Activated CD4-positive, alpha-beta T cell treated with anti-CD3 and anti-CD28 coated beads, Interleukin-2, amount 10 ng/mL, durations not matched to agents 24 days and 14 days (primary cell): ENCODE data around the gene GPR162. TPM values are rescaled to one million over a fixed set of nuclear protein-coding genes. Genes with fewer than 3 reads are reported as not detected.
A peak's percentile ranks its signal among the peaks of the same experiment; 100 is the strongest.

Experiments used
- DNase-seq: peaks from one replicate; pipeline ENCODE4 v3.0.0; 2022
- H3K27ac Mint-ChIP-seq: one replicate; pipeline ENCODE4 v1.8.0; 2022; ENCODE audit warnings: mild to moderate bottlenecking, mixed read lengths
- H3K27me3 Mint-ChIP-seq: one replicate; pipeline ENCODE4 v1.8.0; 2022; ENCODE audit warnings: mixed read lengths
- H3K36me3 Mint-ChIP-seq: one replicate; pipeline ENCODE4 v1.8.0; 2022; ENCODE audit warnings: low read depth, mild to moderate bottlenecking, mixed read lengths
- H3K4me1 Mint-ChIP-seq: one replicate; pipeline ENCODE4 v1.8.0; 2021; ENCODE audit warnings: mixed read lengths
- H3K4me3 Mint-ChIP-seq: one replicate; pipeline ENCODE4 v1.8.0; 2022; ENCODE audit warnings: mild to moderate bottlenecking, moderate library complexity, mixed read lengths
- H3K9me3 Mint-ChIP-seq: one replicate; pipeline ENCODE4 v1.8.0; 2021; ENCODE audit warnings: mixed read lengths
- intact Hi-C: fragments of 100-400 bp; cut with micrococcal nuclease; formaldehyde crosslinking; loops from one replicate; pipeline ENCODE4 v1.15.1; 2023
- total RNA-seq: library from RNA; stranded (reverse); gene quantifications from 2 replicates; pipeline ENCODE4 v1.2.3, GENCODE V29; 2022

GPR162 gene
- total RNA-seq, 1 donor from 2014 or later, result 0.21 TPM

GRCh38 chr12:6829536-6830220 is 8.1 kb downstream of the GPR162 start:
- Mint-ChIP-seq H3K36me3 (peaks cover 2% of the 10 kb centered on the region), H3K27me3 (peaks cover 47% of the 10 kb centered on the region), H3K4me1 (peaks cover 30% of the 10 kb centered on the region), H3K9me3 (no peaks in the 10 kb centered on the region), H3K27ac (peak overlapping the region; percentile 87), H3K4me3 (peak overlapping the region; percentile 92)
- no peak for DNase-seq
- intact Hi-C loops, result loop anchor here (5.0 kb wide), 3 partner anchors 37 to 272 kb away; partner anchors contain the start of genes IFFO1 and PTMS

- DNase-seq, result no peak
- peaks cover 40% of the 10 kb centered on the region for H3K27me3 Mint-ChIP-seq
- H3K4me3 Mint-ChIP-seq, result peak overlapping the region; percentile 26
- intact Hi-C loops, result no loop called here
- peaks cover 24% of the 10 kb centered on the region for H3K4me1 Mint-ChIP-seq
- H3K27ac Mint-ChIP-seq, result no peak overlapping the region
- no peaks in the 10 kb centered on the region for H3K9me3 Mint-ChIP-seq
- H3K36me3 Mint-ChIP-seq, result peaks cover 2% of the 10 kb centered on the region
These were observed 8.8 kb downstream of the GPR162 start for GRCh38 chr12:6830286-6830890.

- peak overlapping the region; percentile 26 for H3K4me3 Mint-ChIP-seq
- H3K9me3 Mint-ChIP-seq, result no peaks in the 10 kb centered on the region
- intact Hi-C loops, result no loop called here
- no peak overlapping the region for H3K27ac Mint-ChIP-seq
- DNase-seq, result no peak
- peaks cover 24% of the 10 kb centered on the region for H3K4me1 Mint-ChIP-seq
- peaks cover 37% of the 10 kb centered on the region for H3K27me3 Mint-ChIP-seq
- H3K36me3 Mint-ChIP-seq, result peaks cover 2% of the 10 kb centered on the region
These were observed 9.4 kb downstream of the GPR162 start for GRCh38 chr12:6830999-6831398.

GRCh38 chr12:6831450-6831995 is 9.9 kb downstream of the GPR162 start:
- Mint-ChIP-seq H3K27ac (no peak overlapping the region), H3K9me3 (no peaks in the 10 kb centered on the region), H3K4me1 (peaks cover 24% of the 10 kb centered on the region), H3K36me3 (peaks cover 2% of the 10 kb centered on the region), H3K4me3 (no peak overlapping the region), H3K27me3 (peaks cover 34% of the 10 kb centered on the region)
- DNase-seq, result no peak
- intact Hi-C loops, result no loop called here

- H3K4me1 Mint-ChIP-seq, result peaks cover 24% of the 10 kb centered on the region
- H3K9me3 Mint-ChIP-seq, result no peaks in the 10 kb centered on the region
- no peak for DNase-seq
- H3K27ac Mint-ChIP-seq, result no peak overlapping the region
- H3K4me3 Mint-ChIP-seq, result no peak overlapping the region
- H3K27me3 Mint-ChIP-seq, result peaks cover 31% of the 10 kb centered on the region
- intact Hi-C loops, result no loop called here
- H3K36me3 Mint-ChIP-seq, result peaks cover 2% of the 10 kb centered on the region
These were observed 10.5 kb downstream of the GPR162 start for GRCh38 chr12:6832125-6832524.

- no peak overlapping the region for H3K27ac Mint-ChIP-seq
- H3K9me3 Mint-ChIP-seq, result no peaks in the 10 kb centered on the region
- H3K36me3 Mint-ChIP-seq, result peaks cover 2% of the 10 kb centered on the region
- intact Hi-C loops, result no loop called here
- H3K4me3 Mint-ChIP-seq, result no peak overlapping the region
- peaks cover 16% of the 10 kb centered on the region for H3K4me1 Mint-ChIP-seq
- peaks cover 23% of the 10 kb centered on the region for H3K27me3 Mint-ChIP-seq
- DNase-seq, result no peak
These were observed 11.7 kb downstream of the GPR162 start for GRCh38 chr12:6833189-6833890.

GRCh38 chr12:6834254-6834653 is 12.6 kb downstream of the GPR162 start:
- no peaks in the 10 kb centered on the region for H3K9me3 Mint-ChIP-seq

GRCh38 chr12:6834873-6835272 is 13.3 kb downstream of the GPR162 start:
- Mint-ChIP-seq H3K27ac (no peak overlapping the region), H3K9me3 (no peaks in the 10 kb centered on the region), H3K4me3 (no peak overlapping the region), H3K4me1 (peaks cover 7% of the 10 kb centered on the region), H3K27me3 (peaks cover 18% of the 10 kb centered on the region), H3K36me3 (no peaks in the 10 kb centered on the region)
- no peak for DNase-seq
- intact Hi-C loops, result no loop called here

More at GRCh38 chr12:6834254-6834653, 12.6 kb downstream of the GPR162 start:
- Mint-ChIP-seq H3K4me3 (no peak overlapping the region), H3K27ac (peak overlapping the region; percentile 9), H3K27me3 (peaks cover 18% of the 10 kb centered on the region), H3K36me3 (no peaks in the 10 kb centered on the region), H3K4me1 (peaks cover 11% of the 10 kb centered on the region)
- DNase-seq, result no peak
- intact Hi-C loops, result no loop called here

GRCh38 chr12:6836851-6837250 is 15.2 kb downstream of the GPR162 start:
- Mint-ChIP-seq H3K4me3 (no peak overlapping the region), H3K36me3 (no peaks in the 10 kb centered on the region), H3K4me1 (peaks cover 7% of the 10 kb centered on the region), H3K27ac (no peak overlapping the region), H3K9me3 (no peaks in the 10 kb centered on the region), H3K27me3 (peaks cover 2% of the 10 kb centered on the region)
- DNase-seq, result no peak
- intact Hi-C loops, result no loop called here

- intact Hi-C loops, result no loop called here
- H3K36me3 Mint-ChIP-seq, result no peaks in the 10 kb centered on the region
- H3K4me3 Mint-ChIP-seq, result no peak overlapping the region
- peaks cover 1% of the 10 kb centered on the region for H3K27me3 Mint-ChIP-seq
- H3K4me1 Mint-ChIP-seq, result peaks cover 7% of the 10 kb centered on the region
- H3K9me3 Mint-ChIP-seq, result no peaks in the 10 kb centered on the region
- DNase-seq, result no peak
- no peak overlapping the region for H3K27ac Mint-ChIP-seq
These were observed 15.9 kb downstream of the GPR162 start for GRCh38 chr12:6837370-6838060.

- intact Hi-C loops, result no loop called here
- H3K36me3 Mint-ChIP-seq, result no peaks in the 10 kb centered on the region
These were observed 17.2 kb downstream of the GPR162 start for GRCh38 chr12:6838854-6839253.

GRCh38 chr12:6839482-6840201 is 18.0 kb downstream of the GPR162 start:
- intact Hi-C loops, result no loop called here
- no peak for DNase-seq
- Mint-ChIP-seq H3K4me3 (no peak overlapping the region), H3K36me3 (peaks cover under 1% of the 10 kb centered on the region), H3K9me3 (no peaks in the 10 kb centered on the region), H3K27ac (no peak overlapping the region), H3K27me3 (no peaks in the 10 kb centered on the region), H3K4me1 (peaks cover 2% of the 10 kb centered on the region)

More at GRCh38 chr12:6838854-6839253, 17.2 kb downstream of the GPR162 start:
- Mint-ChIP-seq H3K4me3 (no peak overlapping the region), H3K27me3 (peaks cover 1% of the 10 kb centered on the region), H3K27ac (no peak overlapping the region), H3K9me3 (no peaks in the 10 kb centered on the region), H3K4me1 (peaks cover 7% of the 10 kb centered on the region)
- no peak for DNase-seq

- Mint-ChIP-seq H3K9me3 (no peaks in the 10 kb centered on the region), H3K27ac (no peak overlapping the region), H3K4me3 (no peak overlapping the region), H3K36me3 (peaks cover 4% of the 10 kb centered on the region), H3K27me3 (no peaks in the 10 kb centered on the region), H3K4me1 (peaks cover 4% of the 10 kb centered on the region)
- intact Hi-C loops, result no loop called here
- no peak for DNase-seq
These were observed 18.7 kb downstream of the GPR162 start for GRCh38 chr12:6840330-6840729.
